H9 (cell line): ENCODE data around the gene NHSL2. TPM values are rescaled to one million over a fixed set of nuclear protein-coding genes. Genes with fewer than 3 reads are reported as not detected.

Source experiments
- DNase-seq: peaks from one replicate; pipeline ENCODE4 v3.0.0-alpha.2; 2017
- H2AFZ ChIP-seq: one replicate; pipeline ENCODE4 v1.6.1; 2013; ENCODE audit warnings: mild to moderate bottlenecking, low read length, control low read depth, moderate library complexity
- H2AK5ac ChIP-seq: 2 replicates; pipeline ENCODE4 v1.6.1; 2013; ENCODE audit warnings: low read length, control low read depth, mixed read lengths; ENCODE audit not compliant: insufficient read length
- H2BK120ac ChIP-seq: one replicate; pipeline ENCODE4 v1.6.1; 2013; ENCODE audit warnings: low read depth, mild to moderate bottlenecking, low read length, control low read depth, inconsistent platforms; ENCODE audit not compliant: poor library complexity, severe bottlenecking
- H2BK12ac ChIP-seq: 2 replicates; pipeline ENCODE4 v1.6.1; 2013; ENCODE audit warnings: low read length, control low read depth, mixed read lengths, low read depth; ENCODE audit not compliant: insufficient read length
- H2BK15ac ChIP-seq: 2 replicates; pipeline ENCODE4 v1.6.1; 2013; ENCODE audit warnings: low read depth, low read length, control low read depth
- H2BK20ac ChIP-seq: one replicate; pipeline ENCODE4 v1.6.1; 2013; ENCODE audit warnings: low read depth, mild to moderate bottlenecking, low read length, control low read depth, inconsistent platforms; ENCODE audit not compliant: poor library complexity, severe bottlenecking
- H2BK5ac ChIP-seq: 2 replicates; pipeline ENCODE4 v1.6.1; 2013; ENCODE audit warnings: low read length, control low read depth, mixed read lengths; ENCODE audit not compliant: insufficient read length
- H3K14ac ChIP-seq: 2 replicates; pipeline ENCODE4 v1.6.1; 2013; ENCODE audit warnings: low read length, control low read depth; ENCODE audit not compliant: insufficient read depth
- H3K18ac ChIP-seq: 2 replicates; pipeline ENCODE4 v1.6.1; 2013; ENCODE audit warnings: low read depth, mild to moderate bottlenecking, mixed read lengths, low read length, control low read depth; ENCODE audit not compliant: insufficient read length
- H3K23ac ChIP-seq: 2 replicates; pipeline ENCODE4 v1.6.1; 2013; ENCODE audit warnings: low read length, control low read depth, mixed read lengths, low read depth; ENCODE audit not compliant: insufficient read length
- H3K23me2 ChIP-seq: 2 replicates; pipeline ENCODE4 v1.6.1; 2013; ENCODE audit warnings: low read depth, mild to moderate bottlenecking, mixed read lengths, low read length, control low read depth; ENCODE audit not compliant: insufficient read length, poor library complexity, severe bottlenecking
- H3K27ac ChIP-seq: 2 replicates; pipeline ENCODE4 v1.5.1; 2013; ENCODE audit warnings: low read length, control low read depth, mixed read lengths, low read depth; ENCODE audit not compliant: insufficient read length
- H3K27me3 ChIP-seq: 2 replicates; pipeline ENCODE4 v1.6.1; 2013; ENCODE audit warnings: low read length, control low read depth, inconsistent platforms; ENCODE audit not compliant: insufficient read depth
- H3K4ac ChIP-seq: 2 replicates; pipeline ENCODE4 v1.6.1; 2013; ENCODE audit warnings: low read depth, mild to moderate bottlenecking, control low read depth, inconsistent platforms, low read length, moderate library complexity
- H3K4me1 ChIP-seq: 2 replicates; pipeline ENCODE4 v1.6.1; 2013; ENCODE audit warnings: low read length, control low read depth, inconsistent platforms; ENCODE audit not compliant: insufficient read depth
- H3K4me2 ChIP-seq: 2 replicates; pipeline ENCODE4 v1.6.1; 2013; ENCODE audit warnings: low read length, control low read depth, mixed read lengths; ENCODE audit not compliant: insufficient read length, insufficient read depth
- H3K56ac ChIP-seq: 2 replicates; pipeline ENCODE4 v1.6.1; 2013; ENCODE audit warnings: low read depth, mild to moderate bottlenecking, mixed read lengths, low read length, control low read depth; ENCODE audit not compliant: insufficient read length
- H3K79me1 ChIP-seq: 2 replicates; pipeline ENCODE4 v1.6.1; 2013; ENCODE audit warnings: low read depth, mild to moderate bottlenecking, moderate library complexity, low read length, control low read depth, inconsistent platforms; ENCODE audit not compliant: insufficient read depth, poor library complexity, severe bottlenecking
- H3K79me2 ChIP-seq: 2 replicates; pipeline ENCODE4 v1.6.1; 2013; ENCODE audit warnings: low read length, control low read depth, inconsistent platforms; ENCODE audit not compliant: insufficient read depth
- H3K9ac ChIP-seq: 2 replicates; pipeline ENCODE4 v1.6.1; 2013; ENCODE audit warnings: low read length, control low read depth, mixed read lengths; ENCODE audit not compliant: insufficient read length; ENCODE audit errors: extremely low read depth
- H3K9me3 ChIP-seq: one replicate; pipeline ENCODE4 v1.6.1; 2013; ENCODE audit warnings: low read depth, low read length, inconsistent platforms; ENCODE audit not compliant: control insufficient read depth
- H3T11ph ChIP-seq: one replicate; pipeline ENCODE4 v1.6.1; 2013; ENCODE audit warnings: mild to moderate bottlenecking, low read length, control low read depth, inconsistent platforms
- H4K20me1 ChIP-seq: one replicate; pipeline ENCODE4 v1.6.1; 2013; ENCODE audit not compliant: control insufficient read depth, insufficient read length, insufficient read depth
- H4K5ac ChIP-seq: 2 replicates; pipeline ENCODE4 v1.6.1; 2013; ENCODE audit warnings: low read depth, mild to moderate bottlenecking, mixed read lengths, low read length, control low read depth; ENCODE audit not compliant: insufficient read length
- H4K8ac ChIP-seq: replicated peaks from 2 replicates; pipeline ENCODE4 v1.6.1; 2013; ENCODE audit warnings: low read length, control low read depth, mixed read lengths, low read depth; ENCODE audit not compliant: insufficient read length
- H4K91ac ChIP-seq: 2 replicates; pipeline ENCODE4 v1.6.1; 2013; ENCODE audit warnings: low read depth, mild to moderate bottlenecking, moderate library complexity, mixed read lengths, low read length, control low read depth; ENCODE audit not compliant: insufficient read length
- H3K27ac Mint-ChIP-seq, 3 experiments: 2 replicates in 2 of 3; 3 replicates in 1 of 3; pipeline ENCODE4 v1.8.0; 2020 to 2021; ENCODE audit warnings: mixed read lengths in 3 of 3, mild to moderate bottlenecking in 1 of 3, moderate library complexity in 1 of 3
- H3K27me3 Mint-ChIP-seq: 2 replicates; pipeline ENCODE4 v1.8.0; 2021; ENCODE audit warnings: low read depth, mild to moderate bottlenecking, moderate library complexity, mixed read lengths
- H3K36me3 Mint-ChIP-seq, 3 experiments: 2 replicates in 2 of 3; 3 replicates in 1 of 3; pipeline ENCODE4 v1.8.0; 2020 to 2021; ENCODE audit warnings: low read depth in 3 of 3, mixed read lengths in 3 of 3; ENCODE audit not compliant: insufficient read depth in 1 of 3
- H3K4me1 Mint-ChIP-seq, 2 experiments: 2 replicates each; pipeline ENCODE4 v1.8.0; 2020; ENCODE audit warnings: mixed read lengths in 2 of 2
- H3K4me3 Mint-ChIP-seq, 2 experiments: 2 replicates in 1 of 2; 3 replicates in 1 of 2; pipeline ENCODE4 v1.8.0; 2020 to 2021; ENCODE audit warnings: mild to moderate bottlenecking in 2 of 2, mixed read lengths in 2 of 2, moderate library complexity in 1 of 2
- H3K9me3 Mint-ChIP-seq, 2 experiments: 2 replicates in 1 of 2; 3 replicates in 1 of 2; pipeline ENCODE4 v1.8.0; 2020; ENCODE audit warnings: mild to moderate bottlenecking in 2 of 2, mixed read lengths in 2 of 2, moderate library complexity in 1 of 2
- WGBS: extraction: QIAGEN DNeasy Blood & Tissue Kit; methylation state at CpG from one replicate; pipeline ENCODE4 v1.1.7; 2013; ENCODE audit warnings: missing lambda C conversion rate, low lambda C conversion rate, mixed read lengths; ENCODE audit not compliant: insufficient read length; ENCODE audit errors: extremely low coverage; 5-methylcytosine and 5-hydroxymethylcytosine counted together
- total RNA-seq: library from RNA; stranded (reverse); gene quantifications from 2 replicates; pipeline ENCODE4 v1.2.1, GENCODE V29; 2021
- TF ChIP-seq, protein P1 (sequence below): fragments of 200-600 bp; sonication (generic); conservative IDR thresholded peaks from 3 replicates; pipeline ENCODE4 v1.8.0; 2021; ENCODE audit warnings: antibody characterized with exemption, mild to moderate bottlenecking

NHSL2 gene
- total RNA-seq, 1 experiment from 2014 or later, result 6.4 TPM

GRCh38 chrX:71974916-71975315 is 64.3 kb downstream of the NHSL2 start:
- no peak overlapping the region for H2AK5ac ChIP-seq
- no peak overlapping the region for H3K56ac ChIP-seq
- H3T11ph ChIP-seq, result no peak overlapping the region
- no peak overlapping the region for H2BK20ac ChIP-seq
- H3K14ac ChIP-seq, result no peak overlapping the region
- H2AFZ ChIP-seq, result no peak overlapping the region
- peaks cover 19 to 30% of the 10 kb centered on the region in 2 experiments for H3K4me1 Mint-ChIP-seq
- no peak overlapping the region for H3K27ac ChIP-seq
- WGBS, result no CpG with 5 or more reads among the region's 4 CpGs
- no peak overlapping the region for H4K5ac ChIP-seq
- no peak overlapping the region for H2BK12ac ChIP-seq
- H3K4me3 Mint-ChIP-seq, result no peak overlapping the region
- H2BK5ac ChIP-seq, result no peak overlapping the region
- H2BK15ac ChIP-seq, result no peak overlapping the region
- H3K27me3 ChIP-seq, result no peaks in the 10 kb centered on the region
- H4K8ac ChIP-seq, result no peak overlapping the region
- no peaks in the 10 kb centered on the region for H4K20me1 ChIP-seq
- H3K9ac ChIP-seq, result no peak overlapping the region
- H3K79me1 ChIP-seq, result peaks cover 2% of the 10 kb centered on the region
- H3K79me2 ChIP-seq, result no peaks in the 10 kb centered on the region
- H3K4me1 ChIP-seq, result no peaks in the 10 kb centered on the region
- no peak for DNase-seq
- no peak overlapping the region for H3K18ac ChIP-seq
- no peak overlapping the region for H4K91ac ChIP-seq
- H3K9me3 Mint-ChIP-seq, result peaks cover 51 to 59% of the 10 kb centered on the region in 2 experiments
- no peaks in the 10 kb centered on the region for H3K27me3 Mint-ChIP-seq
- TF ChIP-seq, protein P1, sequence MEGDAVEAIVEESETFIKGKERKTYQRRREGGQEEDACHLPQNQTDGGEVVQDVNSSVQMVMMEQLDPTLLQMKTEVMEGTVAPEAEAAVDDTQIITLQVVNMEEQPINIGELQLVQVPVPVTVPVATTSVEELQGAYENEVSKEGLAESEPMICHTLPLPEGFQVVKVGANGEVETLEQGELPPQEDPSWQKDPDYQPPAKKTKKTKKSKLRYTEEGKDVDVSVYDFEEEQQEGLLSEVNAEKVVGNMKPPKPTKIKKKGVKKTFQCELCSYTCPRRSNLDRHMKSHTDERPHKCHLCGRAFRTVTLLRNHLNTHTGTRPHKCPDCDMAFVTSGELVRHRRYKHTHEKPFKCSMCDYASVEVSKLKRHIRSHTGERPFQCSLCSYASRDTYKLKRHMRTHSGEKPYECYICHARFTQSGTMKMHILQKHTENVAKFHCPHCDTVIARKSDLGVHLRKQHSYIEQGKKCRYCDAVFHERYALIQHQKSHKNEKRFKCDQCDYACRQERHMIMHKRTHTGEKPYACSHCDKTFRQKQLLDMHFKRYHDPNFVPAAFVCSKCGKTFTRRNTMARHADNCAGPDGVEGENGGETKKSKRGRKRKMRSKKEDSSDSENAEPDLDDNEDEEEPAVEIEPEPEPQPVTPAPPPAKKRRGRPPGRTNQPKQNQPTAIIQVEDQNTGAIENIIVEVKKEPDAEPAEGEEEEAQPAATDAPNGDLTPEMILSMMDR, result no peak
- no peaks in the 10 kb centered on the region for H3K23me2 ChIP-seq
- H3K4me2 ChIP-seq, result no peak overlapping the region
- no peak overlapping the region for H2BK120ac ChIP-seq
- no peak overlapping the region for H3K23ac ChIP-seq
- H3K27ac Mint-ChIP-seq, result no peak overlapping the region; a peak in 2 of 7 replicates
- peaks cover 0 to 4% (median 0%) of the 10 kb centered on the region in 3 experiments; a peak in 3 of 7 replicates for H3K36me3 Mint-ChIP-seq
- H3K4ac ChIP-seq, result no peak overlapping the region
- H3K9me3 ChIP-seq, result peaks cover 30% of the 10 kb centered on the region
